HG03045 (cell line): ENCODE measurements around the gene SLC22A4.

Experiments
- ATAC-seq: cut with Tn5 transposase; IDR thresholded peaks from one replicate; pipeline ENCODE4 v1.9.1; 2021; ENCODE audit warnings: mild to moderate bottlenecking, moderate library complexity; ENCODE audit not compliant: unreplicated experiment

SLC22A4 gene

DNA sequence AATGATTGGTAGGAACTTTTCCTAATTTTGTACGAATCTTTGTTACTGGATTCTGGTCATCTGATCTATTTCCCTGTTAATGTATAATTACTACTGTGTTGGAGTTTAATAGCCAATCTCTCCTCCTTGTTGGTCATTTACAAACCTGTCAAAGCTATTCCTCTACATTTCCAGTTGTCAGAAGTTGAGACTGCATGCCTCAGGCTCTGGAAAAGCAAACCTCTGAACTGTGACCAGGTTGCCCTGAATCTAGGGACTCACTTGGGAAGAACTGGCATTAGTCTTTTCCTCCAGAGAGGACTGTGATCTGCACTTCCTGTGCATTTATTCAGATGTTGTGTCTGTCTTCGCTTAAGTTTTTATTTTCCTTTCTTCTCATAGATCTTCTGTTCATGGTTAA lies 20.6 kb upstream of the SLC22A4 start:
- no peak for ATAC-seq

DNA sequence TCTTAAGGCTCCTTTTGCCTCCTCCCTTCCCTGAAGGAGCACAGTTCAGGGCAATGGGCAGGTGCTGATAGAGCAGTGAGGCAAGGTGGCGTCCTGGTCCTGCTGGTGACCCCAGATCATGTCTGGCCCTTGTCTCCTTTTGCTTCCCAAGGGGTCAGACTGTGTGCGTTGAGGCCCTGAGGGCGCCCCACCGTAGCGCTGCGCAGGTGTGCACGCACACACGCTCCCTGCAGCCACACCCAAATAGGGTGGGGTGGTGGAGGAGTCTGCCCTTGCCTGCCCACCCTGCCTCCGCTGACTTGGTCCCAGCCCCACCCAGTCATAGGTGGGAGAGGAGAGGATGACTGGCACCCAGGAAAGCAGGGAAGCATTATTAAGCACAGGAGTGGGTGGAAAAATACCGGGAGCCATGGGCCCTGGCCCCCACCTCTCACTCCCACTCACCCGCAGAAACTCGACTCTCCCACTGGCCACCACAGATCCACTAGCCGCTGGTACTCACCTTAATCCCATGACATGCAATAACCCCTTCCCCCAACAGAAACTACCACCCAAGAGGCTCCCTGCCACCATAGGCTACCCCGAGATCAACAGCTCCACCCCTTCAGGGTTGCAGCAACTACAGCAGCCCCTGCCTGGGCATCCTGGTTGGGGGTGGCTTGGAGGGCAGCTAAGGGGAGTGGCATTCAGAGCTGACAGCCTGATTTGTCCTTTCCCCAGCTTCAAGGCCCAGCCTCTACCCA lies 20.0 kb upstream of the SLC22A4 start:
- ATAC-seq: no peak

DNA sequence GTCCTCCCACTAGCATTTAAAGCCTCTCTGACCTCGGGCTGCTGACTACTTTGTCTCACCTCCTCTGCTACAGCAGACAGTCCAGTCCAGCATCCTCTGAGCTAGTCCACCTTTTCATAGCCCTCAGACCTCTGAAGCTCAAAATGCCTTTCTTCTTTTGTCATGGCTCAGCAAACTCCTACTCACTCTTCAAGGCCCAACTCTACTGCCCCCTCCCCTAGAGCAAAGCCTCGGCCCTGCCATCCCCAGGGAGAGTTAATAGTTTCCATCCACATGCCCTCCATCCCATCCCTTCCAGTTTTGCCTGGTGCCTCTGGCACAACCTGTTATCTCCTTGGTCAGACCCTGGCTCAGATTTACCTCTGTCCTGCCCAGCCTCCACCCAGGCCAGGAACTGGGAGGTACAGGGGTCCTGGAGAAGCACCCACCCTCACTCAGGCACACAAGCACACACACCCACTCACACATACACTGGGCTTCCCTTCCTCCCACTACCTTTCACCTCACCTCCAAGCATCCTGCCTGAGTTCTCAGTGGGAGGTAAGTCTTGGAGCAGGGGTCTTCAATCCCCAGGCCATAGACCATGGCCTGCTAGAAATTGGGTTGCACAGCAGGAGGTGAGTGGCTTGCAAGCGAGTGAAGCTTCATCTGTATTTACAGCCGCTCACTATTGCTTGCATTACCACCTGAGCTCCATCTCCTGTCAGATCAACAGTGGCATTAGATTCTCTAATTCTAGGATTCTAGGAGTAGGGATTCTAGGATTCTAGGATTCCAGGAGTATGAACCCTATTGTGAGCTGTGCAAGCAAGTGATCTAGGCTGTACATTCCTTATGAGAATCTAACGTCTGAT lies 18.6 kb upstream of the SLC22A4 start:
- no peak for ATAC-seq

DNA sequence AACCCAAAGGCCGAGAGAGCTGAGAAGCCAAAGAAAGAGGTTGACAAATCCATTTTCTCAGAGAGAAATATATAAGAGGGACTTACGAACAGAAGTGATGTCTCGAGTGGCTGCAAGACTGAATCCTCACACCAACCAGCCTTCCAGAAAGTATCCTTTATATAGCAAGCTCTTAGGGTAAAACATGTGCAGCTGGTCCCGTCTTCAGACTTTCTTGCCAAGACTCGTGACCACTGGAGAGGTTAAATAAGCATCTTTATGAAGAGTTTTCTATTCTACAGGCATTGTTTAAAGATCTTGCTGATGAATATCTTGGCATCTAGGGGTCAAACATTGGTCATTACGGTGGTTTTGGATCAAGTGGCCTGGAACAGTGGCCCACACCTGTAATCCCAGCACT lies 16.9 kb upstream of the SLC22A4 start:
- no peak for ATAC-seq

DNA sequence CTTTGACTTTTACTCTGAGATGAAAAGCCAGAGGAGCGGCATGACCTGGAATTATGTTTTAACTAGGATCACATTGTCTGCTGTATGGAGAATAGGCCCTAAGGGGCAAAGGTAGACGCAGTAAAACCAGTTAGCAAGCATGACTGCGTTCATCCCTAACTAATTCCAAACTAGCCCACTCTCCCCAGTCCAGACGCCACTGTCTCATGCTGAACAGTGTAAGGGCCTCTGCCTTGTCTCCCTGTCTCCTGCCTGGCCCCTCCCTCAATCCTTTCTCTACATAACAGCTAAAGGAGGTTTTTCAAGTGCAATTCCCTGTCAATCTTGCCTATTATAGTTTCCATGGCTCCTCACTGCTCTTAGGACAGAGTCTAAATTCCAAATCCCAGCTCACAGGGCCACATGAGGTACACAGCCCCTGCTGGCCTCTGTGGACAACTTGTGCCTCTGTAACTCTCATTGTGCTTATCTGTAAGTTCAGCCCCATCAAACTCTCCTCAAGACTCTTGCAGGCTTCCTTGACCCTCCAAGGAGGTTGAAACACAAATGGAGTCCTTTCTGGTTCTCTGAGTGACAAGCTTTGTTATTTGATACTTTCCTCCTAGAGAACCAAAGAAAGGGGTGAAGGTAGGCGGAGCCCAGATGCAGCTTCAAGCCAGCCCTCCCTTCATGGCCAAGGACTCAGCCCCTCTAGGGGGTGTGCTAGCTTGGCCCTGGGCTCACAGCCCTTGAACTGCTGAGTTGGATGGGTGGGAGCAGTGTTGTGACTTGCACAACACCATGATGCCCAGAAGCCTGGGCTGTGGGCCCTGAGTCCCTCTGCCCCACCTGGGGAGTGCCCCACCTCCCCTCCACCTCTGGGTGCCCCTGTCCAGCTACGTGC lies 16.0 kb upstream of the SLC22A4 start:
- ATAC-seq: no peak

DNA sequence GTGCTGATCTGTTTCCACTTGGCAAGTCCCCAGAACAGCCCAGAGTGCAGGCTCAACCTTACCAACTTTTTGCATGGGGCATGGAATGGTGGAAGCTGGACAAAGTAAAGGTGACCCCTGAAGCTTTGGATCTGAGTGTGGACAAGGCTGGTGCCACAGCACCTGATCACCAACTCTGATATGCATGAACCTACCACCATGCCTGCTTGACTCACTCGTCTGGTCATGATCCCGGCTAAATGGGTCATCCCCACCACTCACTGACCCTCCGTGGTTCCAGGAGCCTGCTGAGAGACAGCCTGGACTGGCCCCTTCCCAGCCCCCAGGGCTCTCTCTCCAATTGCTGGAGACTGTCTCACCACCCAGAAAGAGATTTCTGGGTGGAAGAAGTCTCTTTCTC lies 14.4 kb upstream of the SLC22A4 start:
- no peak for ATAC-seq

DNA sequence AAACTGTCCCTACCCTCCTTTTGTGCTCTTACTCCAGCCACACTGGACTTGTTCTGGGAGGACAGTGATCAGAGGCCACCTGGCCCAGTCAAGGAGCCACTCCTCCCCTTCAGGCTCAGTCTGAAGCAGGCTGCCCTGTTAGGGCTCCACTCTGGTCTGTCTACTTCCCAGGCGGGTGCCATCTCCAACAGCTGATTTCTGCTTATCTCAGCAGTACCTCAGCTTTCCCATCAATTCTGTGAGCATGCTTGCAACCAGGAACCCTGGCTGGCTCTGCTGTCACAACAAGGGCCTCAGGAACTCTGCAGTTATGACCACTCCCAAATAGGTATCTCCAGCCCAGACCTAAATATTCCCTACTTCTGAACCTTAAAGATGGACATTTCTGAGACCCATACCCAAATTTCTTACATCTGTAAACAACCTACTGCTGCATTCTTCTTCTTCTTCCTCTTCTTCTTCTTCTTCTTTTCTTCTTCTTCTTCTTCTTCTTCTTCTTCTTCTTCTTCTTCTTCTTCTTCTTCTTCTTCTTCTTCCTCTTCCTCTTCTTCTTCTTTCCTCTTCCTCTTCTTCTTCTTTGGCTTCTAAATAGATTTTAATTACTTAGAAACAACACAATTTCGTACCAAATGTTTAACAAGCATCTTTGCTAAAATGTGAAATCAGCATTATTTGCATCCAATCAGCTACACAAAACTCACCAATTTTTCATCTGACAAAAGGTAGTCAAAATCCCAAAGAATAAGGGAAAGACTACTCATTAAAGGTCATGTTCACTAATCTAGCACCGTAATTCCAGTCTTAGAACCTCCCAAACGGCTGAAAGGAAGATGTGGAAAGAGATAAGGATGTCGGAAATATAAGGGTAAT lies 13.6 kb upstream of the SLC22A4 start:
- no peak for ATAC-seq

DNA sequence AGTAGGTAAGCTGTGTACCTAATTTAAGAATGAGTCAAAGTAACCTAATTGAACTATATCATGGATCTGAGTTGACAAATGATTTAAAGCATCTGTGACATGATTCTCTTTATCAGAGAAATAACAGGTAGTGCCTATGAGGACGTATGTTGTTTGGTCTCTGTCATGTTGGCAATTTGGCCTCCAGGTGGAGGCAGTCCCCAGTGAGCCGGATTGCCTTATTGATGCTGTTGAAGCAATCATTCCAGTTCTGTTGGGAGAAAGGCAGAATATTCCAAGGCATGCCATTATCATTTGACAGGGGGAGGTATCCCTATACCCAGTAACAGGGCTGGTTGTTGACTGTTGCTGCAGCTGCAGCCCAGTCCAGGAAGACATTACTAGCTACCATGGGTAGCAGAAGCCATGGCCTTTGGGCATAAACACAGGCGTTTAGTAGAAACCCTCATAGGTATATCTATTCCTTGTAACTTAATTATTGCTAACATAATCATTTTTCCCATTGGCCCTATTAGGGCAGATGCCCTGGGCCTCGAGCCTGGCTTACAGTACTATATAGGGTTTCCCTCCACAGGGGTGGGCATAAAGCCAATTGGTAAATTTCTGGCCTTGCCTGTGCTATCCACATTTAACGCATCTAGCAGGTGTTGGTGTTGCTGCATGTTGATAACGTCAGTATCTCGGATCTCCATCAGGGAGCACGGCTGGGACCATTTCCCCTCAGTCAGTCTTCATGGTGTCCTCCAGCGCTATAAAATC lies 12.2 kb upstream of the SLC22A4 start:
- ATAC-seq: no peak

DNA sequence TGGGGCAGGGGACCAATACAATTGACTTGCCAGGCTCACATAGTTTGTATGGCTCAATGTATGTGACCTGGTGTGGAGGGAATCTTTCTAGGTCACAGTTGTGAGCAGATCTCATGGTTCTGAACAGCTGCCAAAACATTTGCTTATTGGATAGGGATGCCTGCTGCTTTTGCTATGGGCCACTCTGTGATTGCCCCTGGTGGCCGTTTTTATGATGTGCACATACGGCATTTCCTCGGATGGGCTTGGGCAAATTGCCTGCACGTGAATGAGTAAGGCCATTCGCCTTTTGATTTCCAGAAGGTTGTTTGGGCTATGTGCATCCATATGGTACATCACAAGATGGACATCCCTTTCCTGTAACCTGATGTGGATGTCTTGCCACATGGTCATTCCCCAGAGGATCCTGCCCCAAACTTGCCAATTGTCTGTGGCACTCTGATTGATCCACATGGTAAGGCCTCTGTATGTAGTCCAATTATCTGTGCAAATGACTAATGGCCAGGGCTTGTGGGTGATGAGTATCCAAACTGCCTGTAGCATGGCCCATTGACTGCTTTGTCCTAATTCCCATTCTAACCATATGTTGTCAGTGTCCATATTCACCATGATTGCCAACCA lies 10.7 kb upstream of the SLC22A4 start:
- no peak for ATAC-seq

DNA sequence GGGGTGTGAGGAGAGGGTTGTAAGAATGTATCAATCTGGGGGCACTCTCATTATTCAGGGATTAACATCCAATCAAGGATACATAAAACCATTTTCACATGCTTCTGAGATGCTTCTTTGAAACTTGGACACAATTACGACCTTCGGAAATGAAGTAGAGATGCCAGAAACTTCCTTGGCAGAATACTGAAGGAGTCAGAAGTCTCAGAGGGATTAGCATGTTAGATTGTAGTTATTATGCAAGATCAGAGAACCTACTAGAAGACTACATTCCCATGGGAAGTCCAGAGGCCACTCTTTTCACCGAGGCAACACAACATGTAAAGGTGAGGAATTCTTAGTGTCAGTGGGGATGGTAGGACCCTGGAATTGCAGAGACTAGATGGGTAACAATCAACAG lies 5.1 kb upstream of the SLC22A4 start:
- no peak for ATAC-seq

DNA sequence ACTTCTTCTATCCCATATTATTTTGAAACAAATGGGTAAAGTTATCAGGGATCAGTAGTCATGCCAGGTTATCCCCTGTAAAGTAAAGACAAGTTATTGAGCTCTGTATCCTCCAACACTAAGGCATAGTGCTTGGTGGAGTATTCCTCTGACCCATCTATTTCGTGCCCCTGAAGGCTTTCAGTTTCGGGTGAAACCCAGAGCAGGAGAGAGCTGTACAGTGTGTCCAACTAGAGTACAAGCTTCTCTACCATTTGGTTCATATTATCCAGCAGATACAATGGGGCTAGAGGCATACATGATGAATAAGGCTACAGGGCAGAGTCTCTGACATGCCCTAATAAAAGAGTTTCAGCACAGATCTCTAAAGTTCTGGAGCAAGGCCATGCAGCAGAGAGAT lies 3.2 kb upstream of the SLC22A4 start:
- ATAC-seq: no peak

DNA sequence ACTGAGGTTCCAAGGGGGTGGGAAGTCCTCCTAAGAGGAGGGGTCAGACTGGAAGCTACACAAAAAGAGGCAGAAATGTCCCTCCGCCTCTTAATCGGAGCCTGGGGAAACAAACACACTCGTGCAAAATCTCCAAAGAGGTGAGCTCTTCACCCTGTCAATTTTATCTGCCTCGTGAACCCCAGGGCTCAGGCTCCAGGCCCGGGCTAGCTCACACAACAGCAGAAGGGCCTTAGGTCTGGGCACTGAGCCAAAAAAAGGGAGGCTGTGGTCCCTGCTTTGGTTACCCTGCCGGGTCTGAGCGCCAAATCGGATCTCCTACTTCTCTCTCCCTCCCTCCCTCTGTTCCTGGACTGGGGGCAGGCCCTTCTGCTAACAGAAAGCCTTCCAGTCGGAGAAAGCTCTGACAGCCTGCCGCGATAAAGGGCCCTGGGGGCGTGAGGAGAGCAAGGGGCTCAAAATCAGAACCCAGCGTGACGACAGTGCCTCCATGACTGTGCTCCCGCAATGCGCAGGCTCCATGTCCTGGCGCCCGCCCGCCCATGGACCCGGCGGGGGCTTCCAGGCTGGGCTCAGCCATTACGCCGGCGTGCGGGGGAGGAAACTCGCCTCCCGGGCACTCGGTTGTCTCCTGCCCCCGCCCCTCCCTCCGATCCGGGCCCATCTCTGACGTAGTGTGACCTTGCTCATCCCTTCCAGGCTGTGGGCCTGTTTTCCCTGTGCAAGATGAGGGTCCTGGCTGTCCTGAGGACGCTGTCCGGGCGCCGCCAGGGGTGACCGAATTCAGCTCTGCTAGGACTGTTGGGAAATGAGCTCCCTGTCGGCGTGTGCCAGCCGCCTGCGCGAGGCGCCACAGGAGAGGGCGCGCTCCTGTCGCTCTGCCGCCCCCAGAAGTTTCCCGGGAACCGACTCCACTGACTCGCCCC lies 865 bp upstream of the SLC22A4 start:
- peak; percentile 53 for ATAC-seq

DNA sequence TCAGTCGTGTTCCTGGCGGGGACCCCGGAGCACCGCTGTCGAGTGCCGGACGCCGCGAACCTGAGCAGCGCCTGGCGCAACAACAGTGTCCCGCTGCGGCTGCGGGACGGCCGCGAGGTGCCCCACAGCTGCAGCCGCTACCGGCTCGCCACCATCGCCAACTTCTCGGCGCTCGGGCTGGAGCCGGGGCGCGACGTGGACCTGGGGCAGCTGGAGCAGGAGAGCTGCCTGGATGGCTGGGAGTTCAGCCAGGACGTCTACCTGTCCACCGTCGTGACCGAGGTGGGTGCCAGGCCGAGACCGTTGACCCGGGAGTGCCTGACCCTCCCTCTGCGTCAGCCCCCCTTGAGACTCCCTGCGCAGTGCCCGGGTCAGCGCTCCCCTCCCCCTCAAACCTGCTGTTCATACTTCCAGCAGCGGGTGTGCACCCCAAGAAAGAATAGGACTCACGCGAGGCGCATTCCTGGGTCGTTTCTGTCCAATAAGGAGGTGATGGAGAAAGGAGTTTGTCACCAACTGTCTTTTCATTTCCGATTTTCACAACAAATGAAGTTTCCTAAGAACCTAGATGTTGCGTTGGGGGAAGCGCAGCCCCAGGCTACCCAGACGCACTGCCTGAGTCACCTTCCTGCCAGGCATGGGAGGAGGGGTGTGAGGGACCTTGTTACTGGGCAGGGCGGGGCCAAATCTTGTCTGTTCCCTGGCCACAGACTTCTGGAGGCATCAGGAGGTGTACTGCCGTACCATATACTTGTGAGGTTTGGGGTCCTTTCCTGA lies 722 bp downstream of the SLC22A4 start:
- no peak for ATAC-seq

DNA sequence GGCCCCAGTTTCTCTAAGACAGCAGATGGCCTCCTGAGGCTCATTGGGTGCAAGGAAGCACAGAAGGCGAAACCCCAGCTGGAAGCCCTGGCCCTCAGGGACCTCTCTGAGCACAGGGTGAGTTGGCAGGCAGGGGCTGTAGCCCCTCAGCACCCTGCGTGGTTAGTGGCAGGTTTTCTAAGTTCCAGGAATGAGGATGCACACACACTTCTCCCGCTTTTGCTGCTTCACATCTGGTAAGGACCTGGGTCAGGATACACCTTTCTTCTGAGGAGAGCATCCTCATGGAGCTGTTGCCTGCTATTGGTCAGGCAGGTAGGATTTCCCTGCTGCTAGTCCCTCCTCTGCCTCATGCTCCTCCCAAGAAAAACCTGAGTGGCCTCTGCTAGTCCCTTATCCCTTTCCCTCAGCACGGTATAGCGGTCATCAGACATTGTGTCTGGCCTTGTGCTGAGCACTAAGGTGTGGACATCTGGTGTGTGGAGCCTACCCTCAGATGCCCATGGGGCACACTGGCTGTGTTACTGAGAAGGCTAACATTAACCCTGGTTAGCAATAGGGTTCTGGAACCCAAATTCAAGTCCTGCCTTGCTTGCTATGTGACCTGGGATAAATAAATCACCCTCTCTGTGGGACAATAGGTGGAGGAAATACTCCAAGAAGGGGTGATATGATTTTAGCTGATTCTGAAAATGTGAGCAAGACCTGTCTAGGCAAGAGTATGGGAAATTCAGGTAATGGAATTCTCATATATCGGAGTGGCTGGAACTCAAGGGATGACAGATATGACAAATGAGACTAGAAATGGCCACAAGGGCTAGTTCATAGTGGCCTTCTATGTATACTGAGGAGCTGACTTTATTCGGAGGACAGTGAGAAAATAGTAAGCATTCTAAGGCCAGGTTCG lies 1.6 kb downstream of the SLC22A4 start:
- ATAC-seq: no peak

DNA sequence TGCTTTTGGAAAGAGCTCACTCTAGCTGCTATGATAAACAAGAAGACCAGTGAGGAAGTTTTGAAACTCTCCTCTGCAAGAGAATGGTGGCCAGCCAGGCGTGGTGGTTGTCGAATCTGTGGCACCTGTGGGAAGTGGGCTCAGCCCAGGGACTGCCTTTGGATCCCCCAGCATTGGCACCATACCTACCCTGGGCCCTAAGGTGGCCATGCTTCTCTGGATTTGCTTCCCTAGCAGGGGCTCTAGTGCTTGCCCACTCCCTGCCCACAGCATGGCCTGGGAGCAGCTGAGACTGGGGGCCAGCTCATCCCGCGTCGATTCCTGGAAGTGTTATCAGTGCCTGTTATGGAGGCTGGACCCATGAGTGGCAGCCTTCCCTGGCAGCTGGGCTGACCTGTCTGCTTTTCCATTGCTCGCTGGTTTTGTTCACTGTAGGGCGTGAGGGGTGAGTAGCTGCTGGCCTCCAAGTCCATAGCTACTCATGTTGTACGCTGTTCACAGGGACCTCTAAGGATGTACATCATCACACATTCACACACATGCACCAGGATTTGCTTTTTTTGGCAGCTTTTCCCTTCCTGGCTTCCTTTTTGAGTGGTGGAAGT lies 2.3 kb downstream of the SLC22A4 start:
- no peak for ATAC-seq
